Lower leg skin (tissue), 3 donors: ENCODE results near the gene TOX2.

Experiments
- POLR2A ChIP-seq, 2 donors: fragments of 450-650 bp; IDR thresholded peaks; one replicate each; pipeline ENCODE4 v1.6.1; 2016 to 2017; ENCODE audit warnings: antibody characterized with exemption in 2 of 2, mild to moderate bottlenecking in 1 of 2, moderate library complexity in 1 of 2
- TF ChIP-seq, protein P1 (sequence below), 3 donors: fragments of 450-650 bp; IDR thresholded peaks; one replicate each; pipeline ENCODE4 v1.5.1; 2016; ENCODE audit warnings: antibody characterized with exemption in 3 of 3, mild to moderate bottlenecking in 3 of 3, moderate library complexity in 2 of 3

- TF ChIP-seq, protein P1, sequence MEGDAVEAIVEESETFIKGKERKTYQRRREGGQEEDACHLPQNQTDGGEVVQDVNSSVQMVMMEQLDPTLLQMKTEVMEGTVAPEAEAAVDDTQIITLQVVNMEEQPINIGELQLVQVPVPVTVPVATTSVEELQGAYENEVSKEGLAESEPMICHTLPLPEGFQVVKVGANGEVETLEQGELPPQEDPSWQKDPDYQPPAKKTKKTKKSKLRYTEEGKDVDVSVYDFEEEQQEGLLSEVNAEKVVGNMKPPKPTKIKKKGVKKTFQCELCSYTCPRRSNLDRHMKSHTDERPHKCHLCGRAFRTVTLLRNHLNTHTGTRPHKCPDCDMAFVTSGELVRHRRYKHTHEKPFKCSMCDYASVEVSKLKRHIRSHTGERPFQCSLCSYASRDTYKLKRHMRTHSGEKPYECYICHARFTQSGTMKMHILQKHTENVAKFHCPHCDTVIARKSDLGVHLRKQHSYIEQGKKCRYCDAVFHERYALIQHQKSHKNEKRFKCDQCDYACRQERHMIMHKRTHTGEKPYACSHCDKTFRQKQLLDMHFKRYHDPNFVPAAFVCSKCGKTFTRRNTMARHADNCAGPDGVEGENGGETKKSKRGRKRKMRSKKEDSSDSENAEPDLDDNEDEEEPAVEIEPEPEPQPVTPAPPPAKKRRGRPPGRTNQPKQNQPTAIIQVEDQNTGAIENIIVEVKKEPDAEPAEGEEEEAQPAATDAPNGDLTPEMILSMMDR (IDR thresholded peaks at IDR 0.05), result no peak
- no peak for TF ChIP-seq POLR2A (IDR thresholded peaks at IDR 0.05)
Measured at GRCh38 chr20:43917380-43917779, 2.7 kb downstream of the TOX2 start.
